Kasumi-1 (cell line): Measurements from ENCODE around the gene BAK1.

Experiments
- DNase-seq, 2 experiments: peaks; one replicate each; lab custom pipeline; 2025; lab: John Stamatoyannopoulos, UW

Gene BAK1

GRCh38 chr6:33579828-33580714, at the start of gene BAK1:
TSS of gene BAK1 (minus strand) at chr6:33580276. CDS start at chr6:33577604, 2,672 bp downstream.
- DNase-seq: peak; percentile 94

GRCh38 chr6:33628401-33628964, 48.4 kb upstream of the BAK1 start:
- DNase-seq: no peak

DNA sequence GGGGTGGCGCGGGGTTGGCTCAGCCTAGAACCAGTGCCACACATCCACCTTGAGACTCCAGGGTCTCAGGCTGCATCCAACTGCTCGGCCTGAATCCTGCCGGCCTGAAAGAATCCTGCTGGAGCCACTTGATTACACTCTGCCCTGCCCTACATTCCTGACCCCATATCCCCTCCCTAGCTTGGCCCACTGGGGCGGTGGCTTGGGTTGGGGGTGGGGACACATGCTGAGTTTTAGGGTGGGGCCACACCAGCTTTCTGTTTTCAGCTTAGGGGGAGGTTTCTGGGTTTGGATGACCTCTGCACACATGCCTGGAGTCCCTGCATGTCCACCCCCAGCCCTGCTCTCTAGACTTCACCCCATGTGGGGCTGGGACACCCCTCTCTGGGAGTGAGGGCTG, 47.8 kb upstream of the BAK1 start:
- no peak for DNase-seq

- DNase-seq: no peak
Measured at GRCh38 chr6:33624856-33625255, 44.8 kb upstream of the BAK1 start.

GRCh38 chr6:33623895-33624381, 43.9 kb upstream of the BAK1 start:
- no peak for DNase-seq

DNA sequence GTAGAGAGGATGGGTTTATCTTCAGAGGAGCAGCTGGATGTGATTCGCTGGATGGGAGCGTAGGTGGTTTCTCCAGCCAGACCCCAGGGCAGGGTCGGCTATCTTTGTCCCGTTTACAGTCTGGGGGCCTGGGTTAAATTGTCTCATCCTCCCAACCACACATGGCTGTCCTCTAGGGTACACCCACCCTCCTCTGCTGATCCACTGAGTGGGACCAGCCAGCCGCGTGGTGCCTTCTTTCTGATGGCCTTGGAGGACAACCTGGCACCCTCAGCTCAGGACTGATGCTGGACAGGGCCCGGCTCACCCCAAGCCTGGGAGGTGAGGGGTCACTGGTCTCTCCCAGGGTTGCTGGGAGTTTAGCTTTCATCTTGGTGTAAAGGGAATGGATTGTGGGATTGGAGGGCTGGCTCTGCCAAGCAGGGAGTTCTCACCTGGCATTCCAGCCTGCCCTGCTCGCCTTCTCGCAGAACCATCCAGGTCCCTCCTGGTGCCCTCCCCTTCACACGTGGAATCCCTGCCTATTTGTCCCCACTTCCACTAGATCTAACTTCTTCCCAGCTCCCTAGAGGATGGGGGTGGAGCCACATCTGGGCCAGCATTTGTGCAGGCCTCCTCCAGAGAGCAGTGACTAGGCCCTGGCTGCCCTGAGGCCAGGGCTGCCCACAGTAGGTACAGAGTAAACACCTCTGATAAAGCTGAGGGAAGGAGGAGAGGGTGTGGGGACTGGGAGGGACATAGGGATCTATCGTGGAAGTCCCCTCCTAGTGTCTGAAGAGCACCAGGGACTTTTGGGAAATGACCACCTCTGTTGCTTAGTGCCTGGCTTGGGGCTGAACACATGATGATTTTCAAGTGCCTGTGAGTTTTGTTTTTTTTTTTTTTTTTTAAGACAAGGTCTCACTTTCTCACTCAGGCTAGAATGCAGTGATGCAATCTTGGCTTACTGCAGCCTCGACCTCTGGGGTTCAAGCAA, 42.7 kb upstream of the BAK1 start:
- DNase-seq: no peak

- DNase-seq: no peak
Measured at GRCh38 chr6:33621711-33622388, 41.8 kb upstream of the BAK1 start.

DNA sequence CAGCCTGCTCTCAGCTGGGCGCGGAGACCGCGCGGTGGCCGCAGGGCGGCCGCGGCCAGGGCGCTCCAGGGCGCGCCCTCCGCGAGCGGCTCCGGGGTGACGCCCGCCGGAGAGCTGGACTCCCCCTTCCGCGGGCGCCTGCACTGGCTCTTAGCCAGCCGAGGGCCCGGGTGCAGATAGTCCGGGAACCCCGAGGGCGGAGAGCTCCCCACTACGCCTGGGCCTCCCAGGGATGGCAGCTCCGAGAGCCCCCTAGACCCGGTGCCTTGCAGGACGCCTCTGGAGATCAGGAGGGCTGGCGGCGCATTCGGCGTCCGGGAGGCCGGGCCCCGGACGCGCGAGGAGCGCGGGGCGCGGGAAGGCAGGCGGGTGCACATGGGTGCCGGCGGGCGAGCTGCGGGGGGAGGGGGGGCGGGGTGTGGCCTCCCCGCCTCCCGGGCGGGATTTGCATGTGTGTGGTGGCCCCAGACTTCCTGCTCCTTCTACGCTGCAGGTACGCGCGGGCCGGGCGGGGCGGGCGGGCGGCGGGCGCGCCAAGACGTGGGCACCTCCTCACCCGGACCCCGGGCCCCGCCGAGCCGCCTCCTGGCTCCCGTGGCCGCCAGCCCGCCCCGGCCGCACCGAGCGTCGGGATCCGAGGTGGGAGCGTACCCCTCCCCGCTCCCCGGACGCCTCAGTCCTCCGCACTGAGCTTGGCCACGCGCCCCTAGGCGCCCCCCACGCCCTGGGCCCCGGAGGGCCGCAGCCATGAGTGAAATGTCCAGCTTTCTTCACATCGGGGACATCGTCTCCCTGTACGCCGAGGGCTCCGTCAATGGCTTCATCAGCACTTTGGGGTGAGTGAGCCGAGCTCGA, 41.0 kb upstream of the BAK1 start, which contains the start of gene ITPR3:
TSS of gene ITPR3 (plus strand) at position 467 of the 855 bp plus-strand sequence. CDS start at position 748, 281 bp downstream.
- DNase-seq: no peak

GRCh38 chr6:33620158-33620855, 40.2 kb upstream of the BAK1 start:
- DNase-seq: peak; percentile 17 to 19

GRCh38 chr6:33619166-33619840, 39.2 kb upstream of the BAK1 start:
- no peak for DNase-seq

- no peak for DNase-seq
Measured at GRCh38 chr6:33616913-33617312, 36.8 kb upstream of the BAK1 start.

- no peak for DNase-seq
Measured at GRCh38 chr6:33616113-33616512, 36.0 kb upstream of the BAK1 start.

- DNase-seq: no peak
Measured at GRCh38 chr6:33613795-33614168, 33.7 kb upstream of the BAK1 start.

GRCh38 chr6:33613146-33613794, 33.2 kb upstream of the BAK1 start:
- DNase-seq: no peak

- DNase-seq: no peak
Measured at GRCh38 chr6:33610779-33611732, 31.0 kb upstream of the BAK1 start.

GRCh38 chr6:33610067-33610466, 30.0 kb upstream of the BAK1 start:
- no peak for DNase-seq

DNA sequence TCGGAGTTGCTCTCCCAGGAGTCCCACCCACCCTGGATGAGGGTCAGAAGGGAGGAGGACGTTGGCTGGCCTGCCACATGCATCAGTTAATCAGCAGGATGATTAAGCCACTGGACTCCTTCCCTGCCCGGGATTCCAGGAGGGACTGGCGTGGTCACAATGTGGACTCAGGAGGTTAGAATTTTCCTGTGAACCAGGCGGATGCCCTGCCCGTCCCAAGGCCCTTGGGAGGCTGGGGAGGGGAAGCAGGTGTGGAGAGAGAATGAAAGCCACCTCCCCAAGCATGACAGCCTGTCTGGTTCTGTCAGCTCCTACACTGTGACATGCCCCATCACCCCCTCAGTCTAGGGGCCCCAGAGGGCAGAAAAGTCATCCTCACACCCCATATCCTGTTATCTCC, 29.5 kb upstream of the BAK1 start:
- DNase-seq: no peak

DNA sequence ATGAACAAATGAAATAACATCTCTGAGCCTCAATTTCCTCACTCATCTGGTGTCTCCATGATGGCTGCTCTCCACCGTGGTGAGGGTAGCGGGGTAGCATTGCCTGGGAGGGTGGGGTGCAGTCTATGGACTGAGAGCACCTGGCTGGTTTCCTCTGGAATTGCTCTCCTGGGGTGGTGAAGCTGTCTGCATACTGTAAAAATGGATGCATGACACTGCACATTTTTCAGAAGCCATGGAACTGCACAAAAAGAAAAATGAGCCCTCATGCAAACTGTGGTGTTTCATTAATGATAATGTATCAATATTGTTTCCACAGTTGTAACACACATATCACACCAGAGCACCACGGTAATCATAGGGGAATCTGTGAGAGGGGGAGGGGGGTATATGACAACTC, 28.9 kb upstream of the BAK1 start:
- no peak for DNase-seq
